ENCODE results near the gene ESR2. TPM values are rescaled to one million over a fixed set of nuclear protein-coding genes. Genes with fewer than 3 reads are reported as not detected.

ESR2 gene
- total RNA-seq, 5 donors from 2014 or later (not counting 1 experiment from before 2014, with no cell fraction given): 0.20 to 0.70 (median 0.43) TPM; not detected in 1

GRCh38 chr14:64255756-64256155 lies 38.4 kb downstream of the ESR2 start:
- no peaks in the 10 kb centered on the region for H3K36me3 ChIP-seq (ENCODE audit: control insufficient read depth in 2 of 2, extremely low read depth in 1 of 2, insufficient read depth in 1 of 2, low read length in 1 of 2)
- Mint-ChIP-seq H3K4me1 (no peaks in the 10 kb centered on the region), H3K27ac (no peak overlapping the region), H3K27me3 (peaks cover 0 to 3% of the 10 kb centered on the region in 2 donors), H3K36me3 (no peaks in the 10 kb centered on the region), H3K9me3 (no peaks in the 10 kb centered on the region), H3K4me3 (no peak overlapping the region)
- ChIA-PET POLR2A (no interaction called here), CTCF (no interaction called here)
- no peak for ATAC-seq (replicated peaks in 1 of 4)
- no peaks in the 10 kb centered on the region for H3K9me3 ChIP-seq
- no CpG with 5 or more reads among the region's 1 CpG for WGBS (ENCODE audit: insufficient coverage)
- H3K4me3 ChIP-seq (ENCODE audit: control insufficient read depth in 1 of 2, extremely low read depth in 1 of 2, low read length in 1 of 2): no peak overlapping the region
- no peaks in the 10 kb centered on the region for H3K4me1 ChIP-seq (ENCODE audit: control insufficient read depth in 1 of 2, extremely low read depth in 1 of 2, insufficient read depth in 2 of 2, low read length in 2 of 2)
- H3K27ac ChIP-seq (ENCODE audit: low read length): no peak overlapping the region
- no peaks in the 10 kb centered on the region for H3K27me3 ChIP-seq (replicated peaks in 1 of 2; ENCODE audit: control insufficient read depth in 2 of 2, extremely low read depth in 1 of 2, insufficient read depth in 2 of 2, low read length in 1 of 2)
- DNase-seq: no peak

- Histone ChIP-seq H3K9me3 (no peaks in the 10 kb centered on the region), H3K36me3 (ENCODE audit: control insufficient read depth in 2 of 2, extremely low read depth in 1 of 2, insufficient read depth in 1 of 2, low read length in 1 of 2) (no peaks in the 10 kb centered on the region), H3K27me3 (replicated peaks in 1 of 2; ENCODE audit: control insufficient read depth in 2 of 2, extremely low read depth in 1 of 2, insufficient read depth in 2 of 2, low read length in 1 of 2) (no peaks in the 10 kb centered on the region), H3K4me1 (ENCODE audit: control insufficient read depth in 1 of 2, extremely low read depth in 1 of 2, insufficient read depth in 2 of 2, low read length in 2 of 2) (no peaks in the 10 kb centered on the region), H3K4me3 (ENCODE audit: control insufficient read depth in 1 of 2, extremely low read depth in 1 of 2, low read length in 1 of 2) (no peak overlapping the region), H3K27ac (ENCODE audit: low read length) (no peak overlapping the region)
- ATAC-seq (replicated peaks in 1 of 4) (no peak), DNase-seq (no peak)
- ChIA-PET CTCF (no interaction called here), POLR2A (no interaction called here)
- Mint-ChIP-seq H3K36me3 (no peaks in the 10 kb centered on the region), H3K4me1 (no peaks in the 10 kb centered on the region), H3K27ac (no peak overlapping the region), H3K9me3 (no peaks in the 10 kb centered on the region), H3K27me3 (peaks cover 3 to 4% of the 10 kb centered on the region in 2 donors), H3K4me3 (no peak overlapping the region)
- no CpG with 5 or more reads among the region's 3 CpGs for WGBS (ENCODE audit: insufficient coverage)
These were observed 40.5 kb downstream of the ESR2 start for GRCh38 chr14:64253672-64254071.

DNA sequence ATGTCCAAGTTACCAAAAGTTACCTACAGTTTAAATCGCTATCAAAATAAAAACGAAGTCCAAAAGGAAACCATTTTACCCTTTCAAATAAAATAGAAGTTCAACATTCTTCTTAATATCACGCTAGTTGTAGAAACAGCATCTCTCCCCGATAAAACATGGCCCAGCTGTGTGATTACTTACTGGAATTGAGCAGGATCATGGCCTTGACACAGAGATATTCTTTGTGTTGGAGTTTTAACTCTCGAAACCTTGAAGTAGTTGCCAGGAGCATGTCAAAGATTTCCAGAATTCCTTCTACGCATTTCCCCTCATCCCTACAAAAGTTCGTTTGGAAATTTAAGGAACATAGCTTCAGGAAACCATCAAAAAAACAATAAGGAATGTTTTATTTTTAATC lies 44.8 kb downstream of the ESR2 start:
- no peaks in the 10 kb centered on the region for H3K9me3 Mint-ChIP-seq
- Histone ChIP-seq H3K9me3 (no peaks in the 10 kb centered on the region), H3K4me1 (ENCODE audit: control insufficient read depth in 1 of 2, extremely low read depth in 1 of 2, insufficient read depth in 2 of 2, low read length in 2 of 2) (no peaks in the 10 kb centered on the region), H3K27ac (ENCODE audit: low read length) (no peak overlapping the region), H3K27me3 (replicated peaks in 1 of 2; ENCODE audit: control insufficient read depth in 2 of 2, extremely low read depth in 1 of 2, insufficient read depth in 2 of 2, low read length in 1 of 2) (peaks cover 0 to 8% of the 10 kb centered on the region in 2 experiments), H3K4me3 (ENCODE audit: control insufficient read depth in 1 of 2, extremely low read depth in 1 of 2, low read length in 1 of 2) (no peak overlapping the region), H3K36me3 (ENCODE audit: control insufficient read depth in 2 of 2, extremely low read depth in 1 of 2, insufficient read depth in 1 of 2, low read length in 1 of 2) (no peaks in the 10 kb centered on the region)
- H3K4me1 Mint-ChIP-seq: no peaks in the 10 kb centered on the region
- no peak overlapping the region for H3K27ac Mint-ChIP-seq
- H3K36me3 Mint-ChIP-seq: no peaks in the 10 kb centered on the region
- DNase-seq (no peak), ATAC-seq (replicated peaks in 1 of 4) (no peak)
- H3K27me3 Mint-ChIP-seq: peaks cover 17 to 21% of the 10 kb centered on the region in 2 donors
- no peak overlapping the region for H3K4me3 Mint-ChIP-seq
- WGBS (ENCODE audit: insufficient coverage): no CpG with 5 or more reads among the region's 7 CpGs
- ChIA-PET POLR2A (no interaction called here), CTCF (no interaction called here)

DNA sequence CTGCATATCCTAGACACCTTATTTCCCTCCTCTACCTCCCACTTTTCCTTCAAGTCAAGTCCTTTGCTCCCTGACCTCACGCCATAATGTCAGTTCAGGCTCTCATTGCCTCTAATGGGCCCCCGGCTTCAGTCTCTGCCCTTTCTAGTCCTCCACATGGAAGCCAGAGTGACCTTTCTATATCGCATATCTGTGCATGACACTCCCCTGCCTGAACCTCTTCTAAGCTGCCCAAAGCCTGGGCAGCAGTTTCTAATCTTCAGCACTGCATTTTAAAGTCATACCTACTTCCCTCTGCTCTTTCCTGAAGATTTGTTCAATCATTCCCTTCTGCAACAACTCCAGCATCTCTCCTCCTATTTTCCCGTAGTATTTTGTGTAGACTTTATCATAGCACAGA lies 45.5 kb downstream of the ESR2 start:
- Mint-ChIP-seq H3K27me3 (peaks cover 17 to 24% of the 10 kb centered on the region in 2 donors), H3K4me3 (no peak overlapping the region), H3K36me3 (no peaks in the 10 kb centered on the region), H3K4me1 (no peaks in the 10 kb centered on the region), H3K9me3 (no peaks in the 10 kb centered on the region), H3K27ac (no peak overlapping the region)
- WGBS (ENCODE audit: insufficient coverage): 85% methylated on average over 3 of the region's 4 CpGs
- Histone ChIP-seq H3K9me3 (no peaks in the 10 kb centered on the region), H3K36me3 (ENCODE audit: control insufficient read depth in 2 of 2, extremely low read depth in 1 of 2, insufficient read depth in 1 of 2, low read length in 1 of 2) (no peaks in the 10 kb centered on the region), H3K4me3 (ENCODE audit: control insufficient read depth in 1 of 2, extremely low read depth in 1 of 2, low read length in 1 of 2) (no peak overlapping the region), H3K27ac (ENCODE audit: low read length) (no peak overlapping the region), H3K4me1 (ENCODE audit: control insufficient read depth in 1 of 2, extremely low read depth in 1 of 2, insufficient read depth in 2 of 2, low read length in 2 of 2) (no peaks in the 10 kb centered on the region), H3K27me3 (replicated peaks in 1 of 2; ENCODE audit: control insufficient read depth in 2 of 2, extremely low read depth in 1 of 2, insufficient read depth in 2 of 2, low read length in 1 of 2) (peaks cover 0 to 11% of the 10 kb centered on the region in 2 experiments)
- ATAC-seq (replicated peaks in 1 of 4): no peak
- DNase-seq: no peak
- ChIA-PET CTCF (no interaction called here), POLR2A (no interaction called here)

GRCh38 chr14:64247195-64247594 lies 47.0 kb downstream of the ESR2 start:
- Histone ChIP-seq H3K4me3 (ENCODE audit: control insufficient read depth in 1 of 2, extremely low read depth in 1 of 2, low read length in 1 of 2) (no peak overlapping the region), H3K36me3 (ENCODE audit: control insufficient read depth in 2 of 2, extremely low read depth in 1 of 2, insufficient read depth in 1 of 2, low read length in 1 of 2) (no peaks in the 10 kb centered on the region), H3K9me3 (no peaks in the 10 kb centered on the region), H3K27me3 (replicated peaks in 1 of 2; ENCODE audit: control insufficient read depth in 2 of 2, extremely low read depth in 1 of 2, insufficient read depth in 2 of 2, low read length in 1 of 2) (peaks cover 0 to 11% of the 10 kb centered on the region in 2 experiments), H3K27ac (ENCODE audit: low read length) (no peak overlapping the region), H3K4me1 (ENCODE audit: control insufficient read depth in 1 of 2, extremely low read depth in 1 of 2, insufficient read depth in 2 of 2, low read length in 2 of 2) (no peaks in the 10 kb centered on the region)
- H3K4me1 Mint-ChIP-seq: no peaks in the 10 kb centered on the region
- no peaks in the 10 kb centered on the region for H3K36me3 Mint-ChIP-seq
- no peak overlapping the region for H3K27ac Mint-ChIP-seq
- DNase-seq: no peak
- no peak overlapping the region for H3K4me3 Mint-ChIP-seq
- H3K9me3 Mint-ChIP-seq: no peaks in the 10 kb centered on the region
- no peak for ATAC-seq (replicated peaks in 1 of 4)
- WGBS (ENCODE audit: insufficient coverage): 100% methylated on average over 3 of the region's 3 CpGs
- POLR2A ChIA-PET: interaction anchor here in 1 of 2 donors (0.6 kb wide), 1 partner anchor 10 kb away, joined by 7 read pairs; no protein-coding TSS in a partner anchor
- H3K27me3 Mint-ChIP-seq: peaks cover 20 to 29% of the 10 kb centered on the region in 2 donors
- CTCF ChIA-PET: interaction anchor here in 1 of 2 donors (0.6 kb wide), 1 partner anchor 393 kb away, joined by 19 read pairs; no protein-coding TSS in a partner anchor

DNA sequence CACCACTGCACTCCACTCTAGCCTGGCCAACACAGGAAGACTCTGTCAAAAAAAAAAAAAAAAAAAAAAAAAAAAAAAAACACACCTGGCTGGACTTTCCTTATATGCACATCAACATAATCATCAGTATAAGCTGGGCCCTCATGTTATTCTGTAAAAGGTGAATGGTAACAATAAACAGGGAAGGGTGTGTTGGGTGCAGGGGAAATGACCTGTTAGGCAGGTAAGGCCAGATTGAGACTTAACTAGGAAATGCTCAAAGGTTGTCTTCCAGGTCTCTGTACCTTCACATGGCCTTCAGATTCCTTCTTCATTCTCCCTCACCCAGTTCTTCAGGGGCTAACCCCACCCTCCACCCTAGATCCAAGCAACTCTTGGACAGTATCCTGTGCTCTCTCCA lies 47.5 kb downstream of the ESR2 start:
- Mint-ChIP-seq H3K4me3 (no peak overlapping the region), H3K27ac (no peak overlapping the region), H3K27me3 (peaks cover 20 to 33% of the 10 kb centered on the region in 2 donors), H3K4me1 (no peaks in the 10 kb centered on the region), H3K9me3 (no peaks in the 10 kb centered on the region), H3K36me3 (no peaks in the 10 kb centered on the region)
- no peak for ATAC-seq (replicated peaks in 1 of 4)
- ChIA-PET POLR2A (interaction anchor here in 1 of 2 donors (0.6 kb wide), 1 partner anchor 9 kb away, joined by 7 read pairs; no protein-coding TSS in a partner anchor), CTCF (interaction anchor here in 1 of 2 donors (0.6 kb wide), 1 partner anchor 392 kb away, joined by 19 read pairs; no protein-coding TSS in a partner anchor)
- no peak overlapping the region for H3K4me3 ChIP-seq (ENCODE audit: control insufficient read depth in 1 of 2, extremely low read depth in 1 of 2, low read length in 1 of 2)
- H3K36me3 ChIP-seq (ENCODE audit: control insufficient read depth in 2 of 2, extremely low read depth in 1 of 2, insufficient read depth in 1 of 2, low read length in 1 of 2): no peaks in the 10 kb centered on the region
- H3K4me1 ChIP-seq (ENCODE audit: control insufficient read depth in 1 of 2, extremely low read depth in 1 of 2, insufficient read depth in 2 of 2, low read length in 2 of 2): no peaks in the 10 kb centered on the region
- H3K27ac ChIP-seq (ENCODE audit: low read length): no peak overlapping the region
- H3K27me3 ChIP-seq (replicated peaks in 1 of 2; ENCODE audit: control insufficient read depth in 2 of 2, extremely low read depth in 1 of 2, insufficient read depth in 2 of 2, low read length in 1 of 2): peaks cover 0 to 11% of the 10 kb centered on the region in 2 experiments
- no peak for DNase-seq
- H3K9me3 ChIP-seq: no peaks in the 10 kb centered on the region

DNA sequence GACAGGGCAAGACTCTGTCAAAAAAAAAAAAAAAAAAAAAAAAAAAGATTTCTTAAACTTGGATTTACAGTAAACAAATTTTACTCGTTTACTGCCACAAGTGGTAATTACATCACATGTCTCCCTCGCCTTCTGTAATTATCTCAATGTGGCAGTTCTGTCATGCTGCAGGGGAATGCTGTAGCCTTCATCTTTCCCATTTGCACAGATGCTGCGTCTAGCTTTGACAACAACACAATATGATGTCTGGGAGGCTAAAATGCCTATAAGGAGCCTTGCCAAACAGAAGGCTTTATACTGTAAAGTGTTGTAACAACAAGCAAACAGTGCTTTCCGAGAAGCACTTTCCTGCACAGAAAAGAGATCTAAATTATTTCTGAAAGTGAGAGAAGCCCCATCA lies 48.7 kb downstream of the ESR2 start:
- CTCF ChIA-PET: no interaction called here
- Histone ChIP-seq H3K4me1 (ENCODE audit: control insufficient read depth in 1 of 2, extremely low read depth in 1 of 2, insufficient read depth in 2 of 2, low read length in 2 of 2) (no peaks in the 10 kb centered on the region), H3K36me3 (ENCODE audit: control insufficient read depth in 2 of 2, extremely low read depth in 1 of 2, insufficient read depth in 1 of 2, low read length in 1 of 2) (no peaks in the 10 kb centered on the region), H3K9me3 (no peaks in the 10 kb centered on the region), H3K27ac (ENCODE audit: low read length) (no peak overlapping the region), H3K4me3 (ENCODE audit: control insufficient read depth in 1 of 2, extremely low read depth in 1 of 2, low read length in 1 of 2) (no peak overlapping the region), H3K27me3 (replicated peaks in 1 of 2; ENCODE audit: control insufficient read depth in 2 of 2, extremely low read depth in 1 of 2, insufficient read depth in 2 of 2, low read length in 1 of 2) (peaks cover 0 to 11% of the 10 kb centered on the region in 2 experiments)
- POLR2A ChIA-PET: no interaction called here
- ATAC-seq (replicated peaks in 1 of 4) (no peak), DNase-seq (no peak)
- Mint-ChIP-seq H3K36me3 (no peaks in the 10 kb centered on the region), H3K9me3 (no peaks in the 10 kb centered on the region), H3K4me1 (no peaks in the 10 kb centered on the region), H3K27me3 (peaks cover 15 to 37% of the 10 kb centered on the region in 2 donors), H3K27ac (no peak overlapping the region), H3K4me3 (no peak overlapping the region)
- WGBS (ENCODE audit: insufficient coverage): 80% methylated on average over 1 of the region's 4 CpGs

All from T-cell (primary cell).